ENCODE data around the gene LDOC1. TPM values are rescaled to one million over a fixed set of nuclear protein-coding genes. Genes with fewer than 3 reads are reported as not detected.

LDOC1 gene
- total RNA-seq (10 to 100 TPM in 1 of 2 donors, 1 to 10 TPM in 1; 9.0 to 14.9 TPM), polyA plus RNA-seq (ENCODE audit: insufficient read depth, low read depth, low replicate concordance) (21.9 TPM)
- long read RNA-seq, donor 1, transcript LDOC1-201 (1 exons, 1,381 nt) = major isoform, 96 of 97 reads
- long read RNA-seq, donor 1, partial matches to known transcripts = 0 of 97 reads
- long read RNA-seq, donor 1, other reads (novel, unspliced or antisense) = 0 of 97 reads
- long read RNA-seq, donor 2, transcript LDOC1-201 (1 exons, 1,381 nt) = major isoform, 44 of 44 reads
- long read RNA-seq, donor 2, partial matches to known transcripts = 0 of 44 reads
- long read RNA-seq, donor 2, other reads (novel, unspliced or antisense) = 0 of 44 reads

- intact Hi-C loops (cut with DNase I; ENCODE audit: low total_unique reads) = no loop called here
- no peaks in the 10 kb centered on the region for H3K9me3 ChIP-seq
- H3K27me3 ChIP-seq = no peaks in the 10 kb centered on the region
- 1% methylated on average over 12 to 50 of the region's 83 CpGs for WGBS, 2 donors
- DNase-seq = peak; percentile 89
- no peak within 1 kb of the TSS for H3K27ac ChIP-seq
- peak within 1 kb of the TSS; percentile 53 to 71 for H3K4me3 ChIP-seq
- TF ChIP-seq, protein P1, sequence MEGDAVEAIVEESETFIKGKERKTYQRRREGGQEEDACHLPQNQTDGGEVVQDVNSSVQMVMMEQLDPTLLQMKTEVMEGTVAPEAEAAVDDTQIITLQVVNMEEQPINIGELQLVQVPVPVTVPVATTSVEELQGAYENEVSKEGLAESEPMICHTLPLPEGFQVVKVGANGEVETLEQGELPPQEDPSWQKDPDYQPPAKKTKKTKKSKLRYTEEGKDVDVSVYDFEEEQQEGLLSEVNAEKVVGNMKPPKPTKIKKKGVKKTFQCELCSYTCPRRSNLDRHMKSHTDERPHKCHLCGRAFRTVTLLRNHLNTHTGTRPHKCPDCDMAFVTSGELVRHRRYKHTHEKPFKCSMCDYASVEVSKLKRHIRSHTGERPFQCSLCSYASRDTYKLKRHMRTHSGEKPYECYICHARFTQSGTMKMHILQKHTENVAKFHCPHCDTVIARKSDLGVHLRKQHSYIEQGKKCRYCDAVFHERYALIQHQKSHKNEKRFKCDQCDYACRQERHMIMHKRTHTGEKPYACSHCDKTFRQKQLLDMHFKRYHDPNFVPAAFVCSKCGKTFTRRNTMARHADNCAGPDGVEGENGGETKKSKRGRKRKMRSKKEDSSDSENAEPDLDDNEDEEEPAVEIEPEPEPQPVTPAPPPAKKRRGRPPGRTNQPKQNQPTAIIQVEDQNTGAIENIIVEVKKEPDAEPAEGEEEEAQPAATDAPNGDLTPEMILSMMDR (IDR thresholded peaks at IDR 0.05) = no peak
- no peak for TF ChIP-seq POLR2A (IDR thresholded peaks at IDR 0.05)
- H3K36me3 ChIP-seq (ENCODE audit: low read depth, missing control alignments) = no peaks in the 10 kb centered on the region
- H3K4me1 ChIP-seq = no peaks in the 10 kb centered on the region
These were observed at the start of gene LDOC1 for GRCh38 chrX:141176586-141177451. Gene LDOC1 (minus strand): TSS chrX:141177129. CDS start chrX:141177021, 108 bp downstream.

GRCh38 chrX:141221611-141222010, 44.7 kb upstream of the LDOC1 start:
- Histone ChIP-seq H3K27me3 (no peaks in the 10 kb centered on the region), H3K4me3 (no peak overlapping the region), H3K27ac (no peak overlapping the region), H3K9me3 (no peaks in the 10 kb centered on the region), H3K4me1 (no peaks in the 10 kb centered on the region), H3K36me3 (ENCODE audit: low read depth, missing control alignments) (no peaks in the 10 kb centered on the region)
- 93% methylated on average over 2 of the region's 2 CpGs for whole genome bisulfite sequencing, 2 donors
- no peak for DNase-seq
- intact Hi-C loops (cut with DNase I; ENCODE audit: low total_unique reads) = no loop called here
- no peak for TF ChIP-seq POLR2A (IDR thresholded peaks at IDR 0.05)
- TF ChIP-seq, protein P1 (IDR thresholded peaks at IDR 0.05) = no peak

GRCh38 chrX:141220342-141221008, 43.5 kb upstream of the LDOC1 start:
- intact Hi-C loops (cut with DNase I; ENCODE audit: low total_unique reads) = no loop called here
- Histone ChIP-seq H3K4me1 (no peaks in the 10 kb centered on the region), H3K9me3 (no peaks in the 10 kb centered on the region), H3K36me3 (ENCODE audit: low read depth, missing control alignments) (no peaks in the 10 kb centered on the region), H3K27me3 (no peaks in the 10 kb centered on the region), H3K27ac (no peak overlapping the region), H3K4me3 (no peak overlapping the region)
- TF ChIP-seq, protein P1 (IDR thresholded peaks at IDR 0.05) = no peak
- TF ChIP-seq POLR2A (IDR thresholded peaks at IDR 0.05) = no peak
- WGBS, 2 donors = 74 to 81% methylated on average over 3 of the region's 3 CpGs
- no peak for DNase-seq

GRCh38 chrX:141214196-141214595, 37.3 kb upstream of the LDOC1 start:
- 95 to 100% methylated on average over 1 of the region's 1 CpG for WGBS, 2 donors
- no peaks in the 10 kb centered on the region for H3K9me3 ChIP-seq
- no peaks in the 10 kb centered on the region for H3K4me1 ChIP-seq
- H3K4me3 ChIP-seq = no peak overlapping the region
- no peak overlapping the region for H3K27ac ChIP-seq
- TF ChIP-seq POLR2A (IDR thresholded peaks at IDR 0.05) = no peak
- TF ChIP-seq, protein P1 (IDR thresholded peaks at IDR 0.05) = no peak
- no peaks in the 10 kb centered on the region for H3K27me3 ChIP-seq
- no peaks in the 10 kb centered on the region for H3K36me3 ChIP-seq (ENCODE audit: low read depth, missing control alignments)
- intact Hi-C loops (cut with DNase I; ENCODE audit: low total_unique reads) = no loop called here
- DNase-seq = no peak

Measured in testis (tissue), 5 donors.